ENCODE results near the gene MT1H. TPM values are rescaled to one million over a fixed set of nuclear protein-coding genes. Genes with fewer than 3 reads are reported as not detected.
"Not testable (repeated sequence)": the region's sequence is repeated elsewhere in the genome, so short reads cannot be mapped to it uniquely, and the experiment has no call there.

Gene MT1H
- not detected in 2 replicates for polyA plus RNA-seq (2014; cell fraction: cytosol; rRNA removed)
- not detected in 2 replicates for polyA plus RNA-seq (2014; cell fraction: nucleus; rRNA removed)

DNA sequence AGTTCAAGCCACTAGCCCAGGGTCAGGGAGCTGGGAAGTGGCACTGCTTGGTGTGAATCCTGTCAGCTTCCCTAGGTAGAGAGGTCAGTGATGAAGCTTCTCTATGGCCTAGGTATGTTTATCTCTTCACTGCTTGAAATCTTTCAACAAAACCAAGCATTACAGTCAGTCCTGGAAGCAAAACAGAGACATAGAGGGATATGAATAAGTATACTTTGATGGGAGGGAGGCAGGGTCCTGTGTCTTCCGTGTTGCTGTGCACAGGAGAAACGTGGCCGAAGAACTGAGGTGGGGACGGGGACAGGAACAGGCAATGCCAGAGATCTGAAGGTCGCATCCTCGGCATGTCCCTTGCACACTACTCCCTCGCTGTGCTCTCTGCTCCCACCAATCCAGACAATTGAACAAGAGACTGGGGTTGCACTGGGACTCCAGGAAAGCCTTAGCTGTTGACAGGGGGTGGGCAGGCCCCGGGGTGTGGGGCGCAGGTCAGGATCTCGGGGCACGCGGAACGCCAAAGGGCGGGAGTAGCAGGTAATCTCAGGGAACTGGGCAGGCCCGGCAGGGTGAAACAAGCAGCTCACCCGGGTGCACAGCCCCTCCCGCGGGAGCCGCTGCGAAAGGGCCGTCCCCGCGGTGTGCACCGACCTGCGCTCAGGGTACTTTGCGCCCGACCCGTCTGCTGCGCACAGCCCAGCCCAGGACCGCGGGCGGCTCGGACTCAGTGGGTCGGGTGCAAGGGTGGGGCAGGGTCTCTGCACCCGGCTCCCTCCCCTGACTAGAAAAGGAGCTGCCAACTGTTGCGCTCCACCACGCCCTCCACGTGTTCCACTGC, at the start of gene MT1H:
TSS of gene MT1H (plus strand) at position 810 of the 835 bp plus-strand sequence. CDS start 71 bp downstream, outside the sequence.
- no peak for DNase-seq (ENCODE audit: low spot score)

DNA sequence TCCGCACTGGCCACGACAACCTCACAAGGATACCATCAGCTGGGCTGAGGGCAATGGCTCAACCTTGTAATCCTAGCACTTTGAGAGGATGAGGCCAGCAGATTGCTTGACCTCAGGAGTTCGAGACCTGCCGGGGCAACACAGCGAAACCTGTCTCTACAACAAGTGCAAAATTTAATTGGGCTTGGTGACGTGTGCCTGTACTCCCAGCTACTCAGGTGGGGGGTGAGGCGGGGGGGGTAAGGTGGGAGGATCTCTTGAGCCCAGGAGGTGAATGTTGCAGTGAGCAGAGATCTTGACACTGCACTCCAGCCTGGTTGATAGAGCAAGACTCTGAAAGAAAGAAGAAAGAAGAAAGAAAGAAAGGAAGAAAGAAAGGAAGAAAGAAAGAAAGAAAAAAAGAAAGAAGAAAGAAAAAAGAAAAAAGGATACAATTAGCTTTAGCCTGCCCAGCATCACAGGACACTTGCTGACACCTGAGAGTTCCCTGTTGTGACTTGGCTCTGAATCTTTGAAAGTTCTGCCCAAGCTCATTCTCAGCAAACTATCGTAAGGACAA, 49.2 kb upstream of the MT1H start:
- DNase-seq (ENCODE audit: low spot score) = no peak

DNA sequence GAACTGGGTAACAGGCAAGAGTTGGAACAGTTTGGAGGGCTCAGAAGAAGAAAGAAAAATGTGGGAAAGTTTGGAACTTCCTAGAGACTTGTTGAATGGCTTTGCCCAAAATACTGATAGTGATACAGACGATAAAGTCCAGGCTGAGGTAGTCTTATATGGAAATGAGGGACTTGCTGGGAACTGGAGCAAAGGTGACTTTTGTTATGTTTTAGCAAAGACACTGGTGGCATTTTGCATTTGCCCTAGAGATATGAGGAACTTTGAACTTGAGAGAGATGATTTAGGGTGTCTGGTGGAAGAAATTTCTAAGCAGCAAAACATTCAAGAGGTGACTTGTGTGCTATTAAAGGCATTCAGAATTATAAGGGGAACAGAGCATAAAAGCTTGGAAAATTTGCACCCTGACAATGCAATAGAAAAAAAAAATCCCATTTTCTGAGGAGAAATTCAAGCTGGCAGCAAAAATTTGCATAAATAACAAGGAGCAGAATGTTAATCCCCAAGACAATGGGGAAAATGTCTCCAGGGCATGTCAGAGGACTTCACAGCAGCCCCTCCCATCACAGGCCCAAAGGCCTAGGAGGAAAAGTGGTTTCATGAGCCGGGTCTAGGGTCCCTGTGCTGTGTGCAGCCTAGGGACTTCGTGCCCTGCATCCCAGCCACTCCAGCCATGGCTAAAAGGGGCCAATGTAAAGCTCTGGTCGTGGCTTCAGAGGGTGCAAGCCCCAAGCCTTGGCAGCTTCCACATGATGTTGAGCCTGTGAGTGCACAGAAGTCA, 47.8 kb upstream of the MT1H start:
- not testable (repeated sequence) for DNase-seq (ENCODE audit: low spot score)

DNA sequence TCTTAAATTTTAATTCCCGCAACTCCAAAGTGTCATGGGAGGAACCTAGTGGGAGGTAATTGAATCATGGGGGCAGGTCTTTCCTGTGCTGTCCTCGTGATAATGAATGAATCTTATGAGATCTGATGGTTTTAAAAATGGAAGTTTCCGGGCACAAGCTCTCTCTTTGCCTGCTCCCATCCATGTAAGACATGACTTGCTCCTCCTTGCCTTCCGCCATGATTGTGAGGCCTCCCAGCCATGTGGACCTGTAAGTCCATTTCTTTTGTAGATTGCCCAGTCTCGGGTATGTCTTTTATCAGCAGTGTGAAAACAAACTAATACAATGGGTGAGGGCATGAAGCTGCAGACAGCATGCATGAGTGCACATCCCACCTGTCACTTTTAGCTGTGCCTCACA, 46.4 kb upstream of the MT1H start:
- not testable (repeated sequence) for DNase-seq (ENCODE audit: low spot score)

DNA sequence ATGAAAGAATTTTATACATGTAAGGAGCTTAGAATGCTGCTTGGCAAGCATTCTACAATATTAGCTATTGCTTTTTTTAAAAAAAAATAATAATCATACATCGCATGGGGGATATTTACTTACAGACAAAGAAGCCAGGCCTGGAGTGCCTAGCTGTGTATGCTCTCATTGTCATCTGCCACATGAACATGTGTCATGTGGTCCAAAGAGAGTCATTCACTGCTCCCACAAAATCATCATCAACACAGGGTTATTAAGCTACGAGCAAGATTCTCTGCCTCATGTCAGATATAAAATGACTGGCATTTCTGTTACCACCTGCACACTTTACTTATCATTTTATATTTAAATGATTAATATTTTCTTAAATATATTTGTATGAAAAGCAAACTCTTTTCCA, 46.0 kb upstream of the MT1H start:
- DNase-seq (ENCODE audit: low spot score) = no peak

DNA sequence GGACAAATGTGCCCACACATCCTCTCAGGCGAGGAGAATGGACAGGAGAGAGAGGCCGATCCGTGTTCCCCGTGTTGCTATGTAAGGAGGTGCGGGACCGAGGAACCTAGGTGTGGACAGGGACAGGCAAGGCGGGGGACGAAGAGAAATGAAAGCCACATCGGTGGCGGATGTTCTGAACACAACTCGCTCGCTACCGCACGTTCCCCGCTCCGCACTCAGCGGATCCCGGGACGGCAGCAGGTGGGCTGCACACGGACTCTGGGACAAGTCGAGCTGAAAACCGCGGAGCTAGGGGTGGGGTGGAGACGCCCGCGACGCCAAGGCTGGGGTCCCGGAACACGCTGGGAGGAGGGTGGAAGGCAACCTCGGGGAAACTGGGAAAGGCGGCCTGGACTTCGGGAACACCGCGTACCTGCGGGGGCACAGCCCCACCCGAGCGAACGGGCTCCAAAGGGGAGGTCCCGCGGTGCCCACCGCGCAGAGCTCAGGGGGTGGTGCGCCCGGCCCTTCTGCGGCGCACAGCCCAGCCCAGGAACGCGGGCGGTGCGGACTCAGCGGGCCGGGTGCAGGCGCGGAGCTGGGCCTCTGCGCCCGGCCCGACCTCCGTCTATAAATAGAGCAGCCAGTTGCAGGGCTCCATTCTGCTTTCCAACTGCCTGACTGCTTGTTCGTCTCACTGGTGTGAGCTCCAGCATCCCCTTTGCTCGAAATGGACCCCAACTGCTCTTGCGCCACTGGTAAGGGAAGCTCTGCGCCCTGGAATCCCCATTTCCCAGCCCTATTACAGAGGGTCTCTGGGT, 44.3 kb upstream of the MT1H start, which contains the start of gene MT1E:
TSS of gene MT1E (plus strand) at position 642 of the 803 bp plus-strand sequence. CDS start at position 713, 71 bp downstream.
- no peak for DNase-seq (ENCODE audit: low spot score)

DNA sequence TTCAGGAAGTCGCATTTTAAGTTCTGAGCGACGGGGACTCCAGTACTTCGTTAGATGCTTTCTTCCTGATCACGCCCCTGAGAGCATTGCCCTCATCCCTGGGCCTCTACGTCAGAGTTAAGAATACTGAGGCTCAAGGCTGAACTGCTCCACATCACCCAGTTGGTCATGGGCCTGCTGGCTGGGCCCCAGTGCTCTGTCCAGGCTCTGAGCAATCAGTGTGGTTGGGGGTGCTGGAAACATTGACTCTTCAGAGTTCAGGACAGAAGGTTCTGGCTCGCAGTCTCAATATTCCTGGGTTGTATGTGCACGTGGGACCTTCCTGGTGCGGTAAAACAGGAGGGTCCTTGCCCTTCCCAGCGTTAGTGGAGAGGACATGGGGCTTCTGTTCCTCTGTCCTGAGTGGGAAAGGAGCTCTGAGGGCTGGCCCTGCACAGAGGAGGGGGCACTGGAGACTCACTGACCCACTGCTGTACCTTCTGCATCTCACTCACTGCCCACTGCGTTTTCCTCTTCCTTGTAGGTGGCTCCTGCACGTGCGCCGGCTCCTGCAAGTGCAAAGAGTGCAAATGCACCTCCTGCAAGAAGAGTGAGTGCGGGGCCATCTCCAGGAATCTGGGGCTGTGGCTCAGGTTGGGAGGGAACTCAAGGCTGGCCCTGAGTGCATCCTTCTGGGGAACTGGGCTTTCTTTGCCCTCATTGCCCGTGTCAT, 43.5 kb upstream of the MT1H start:
- DNase-seq (ENCODE audit: low spot score) = no peak

DNA sequence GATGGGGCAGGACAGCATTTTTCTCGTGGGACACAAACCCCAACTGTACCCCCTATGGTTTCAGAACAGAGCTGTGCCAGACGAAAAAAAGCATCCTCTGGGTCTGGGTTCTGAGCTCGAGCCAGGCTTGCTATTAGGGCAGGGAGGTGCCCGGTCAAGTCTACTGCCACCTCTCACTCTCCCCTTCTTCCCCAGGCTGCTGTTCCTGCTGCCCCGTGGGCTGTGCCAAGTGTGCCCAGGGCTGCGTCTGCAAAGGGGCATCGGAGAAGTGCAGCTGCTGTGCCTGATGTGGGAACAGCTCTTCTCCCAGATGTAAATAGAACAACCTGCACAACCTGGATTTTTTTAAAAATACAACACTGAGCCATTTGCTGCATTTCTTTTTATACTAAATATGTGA, 42.9 kb upstream of the MT1H start:
- no peak for DNase-seq (ENCODE audit: low spot score)

DNA sequence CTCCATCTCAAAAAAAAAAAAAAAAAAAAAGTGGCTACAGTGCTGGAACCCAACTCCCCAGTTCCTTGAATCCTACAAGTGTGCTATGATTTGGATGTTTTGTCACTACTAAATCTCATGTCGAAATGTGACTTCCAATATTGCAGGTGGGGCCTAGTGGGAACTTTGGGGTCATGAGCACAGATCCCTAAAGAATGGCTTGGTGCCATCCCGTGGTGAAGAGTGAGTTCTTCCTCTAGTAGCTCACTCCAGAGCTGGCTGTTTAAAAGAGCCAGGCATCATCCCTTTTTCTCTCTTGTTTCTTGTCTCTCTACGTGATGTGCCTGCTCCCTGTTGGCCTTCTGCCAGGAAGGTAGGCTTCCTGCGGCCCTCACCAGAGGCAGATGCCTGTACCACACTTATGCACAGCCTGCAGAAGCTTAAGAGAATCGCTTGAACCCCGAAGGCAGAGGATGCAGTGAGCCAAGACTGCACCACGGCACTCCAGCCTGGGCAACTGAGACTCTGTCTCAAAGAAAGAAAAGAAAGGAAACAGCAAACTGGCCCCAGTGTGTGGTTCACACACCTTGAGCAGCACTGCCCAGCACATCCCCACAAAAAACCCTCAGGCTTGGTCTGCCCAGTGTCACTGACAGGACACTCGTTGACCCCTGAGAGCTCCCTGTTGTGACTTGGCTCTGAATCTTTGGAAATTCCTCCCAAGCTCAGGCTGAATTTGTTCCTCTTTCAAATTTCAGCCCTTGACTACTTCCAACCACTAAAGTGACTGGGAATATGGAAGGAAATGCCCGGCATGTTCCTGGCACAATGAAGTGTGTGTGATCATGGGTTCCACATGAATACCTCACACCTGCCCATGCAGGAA, 40.9 kb upstream of the MT1H start:
- DNase-seq (ENCODE audit: low spot score) = no peak

DNA sequence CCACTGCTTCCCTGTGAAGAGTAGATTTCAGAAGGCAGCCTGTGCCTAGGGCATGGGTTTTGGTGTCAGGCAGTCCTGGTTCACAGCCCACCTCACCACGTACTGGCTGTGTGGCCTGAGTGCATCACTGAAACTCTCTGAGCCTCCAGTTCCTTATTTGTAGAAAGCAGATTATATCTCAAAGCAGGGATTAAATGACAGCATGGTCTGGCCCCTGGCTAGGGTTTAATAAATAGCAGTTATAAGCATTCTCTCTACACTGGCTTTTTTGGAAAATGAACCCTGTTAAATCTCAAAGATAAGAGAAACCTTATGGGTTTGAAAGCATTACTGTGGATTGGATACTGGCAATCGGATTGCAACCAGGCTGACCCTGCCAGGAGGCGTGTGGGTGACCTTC, 40.1 kb upstream of the MT1H start:
- no peak for DNase-seq (ENCODE audit: low spot score)

DNA sequence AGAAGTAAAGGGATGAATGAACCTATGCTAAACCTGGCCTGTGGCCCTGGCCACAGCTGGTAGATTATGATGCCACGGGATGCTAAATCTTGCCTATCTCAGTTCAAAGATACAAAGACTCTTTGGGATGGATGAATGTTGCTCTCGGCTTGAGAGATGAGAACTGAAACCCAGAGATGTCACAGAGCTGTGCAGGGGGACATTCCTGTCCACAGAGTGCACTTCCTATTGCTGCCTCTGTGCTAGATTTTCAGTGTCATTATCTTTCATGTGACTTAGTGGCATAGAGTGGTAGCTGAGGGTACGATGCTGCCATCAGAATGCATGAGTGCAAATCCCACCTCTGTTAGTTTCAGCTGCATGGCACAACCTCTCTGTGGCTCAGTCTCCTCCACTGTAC, 39.5 kb upstream of the MT1H start:
- no peak for DNase-seq (ENCODE audit: low spot score)

DNA sequence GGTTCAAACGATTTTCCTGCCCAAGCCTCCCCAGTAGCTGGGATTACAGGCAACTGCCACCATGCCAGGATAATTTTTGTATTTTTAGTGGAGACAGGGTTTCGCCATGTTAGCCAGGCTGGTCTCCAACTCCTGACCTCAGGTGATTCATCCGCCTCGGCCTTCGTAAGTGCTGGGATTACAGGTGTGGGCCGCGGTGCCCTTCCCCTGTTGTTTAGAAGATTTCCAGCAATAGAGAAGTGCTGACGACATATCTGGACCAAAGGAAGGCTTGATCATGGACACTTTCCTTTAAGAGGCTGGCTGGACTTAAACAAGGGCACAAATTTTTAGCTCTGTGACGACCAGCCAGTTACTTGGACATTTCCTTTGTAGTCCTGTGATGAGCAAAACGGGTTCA, 38.4 kb upstream of the MT1H start:
- no peak for DNase-seq (ENCODE audit: low spot score)

DNA sequence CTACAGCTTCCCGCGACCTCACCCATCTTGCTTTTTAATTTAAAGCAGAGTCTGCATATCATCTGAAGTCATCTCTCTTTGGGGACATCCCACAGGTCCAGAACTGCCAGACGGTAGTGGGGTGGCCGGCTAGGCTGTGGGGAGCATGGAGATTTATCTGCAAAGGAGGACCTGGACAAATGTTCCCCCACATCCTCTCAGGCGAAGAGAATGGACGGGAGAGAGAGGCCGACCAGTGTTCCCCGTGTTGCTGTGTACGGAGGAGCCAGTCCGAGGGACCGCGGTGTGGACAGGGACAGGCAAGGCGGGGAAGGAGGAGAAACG, 37.8 kb upstream of the MT1H start:
- DNase-seq (ENCODE audit: low spot score) = no peak

DNA sequence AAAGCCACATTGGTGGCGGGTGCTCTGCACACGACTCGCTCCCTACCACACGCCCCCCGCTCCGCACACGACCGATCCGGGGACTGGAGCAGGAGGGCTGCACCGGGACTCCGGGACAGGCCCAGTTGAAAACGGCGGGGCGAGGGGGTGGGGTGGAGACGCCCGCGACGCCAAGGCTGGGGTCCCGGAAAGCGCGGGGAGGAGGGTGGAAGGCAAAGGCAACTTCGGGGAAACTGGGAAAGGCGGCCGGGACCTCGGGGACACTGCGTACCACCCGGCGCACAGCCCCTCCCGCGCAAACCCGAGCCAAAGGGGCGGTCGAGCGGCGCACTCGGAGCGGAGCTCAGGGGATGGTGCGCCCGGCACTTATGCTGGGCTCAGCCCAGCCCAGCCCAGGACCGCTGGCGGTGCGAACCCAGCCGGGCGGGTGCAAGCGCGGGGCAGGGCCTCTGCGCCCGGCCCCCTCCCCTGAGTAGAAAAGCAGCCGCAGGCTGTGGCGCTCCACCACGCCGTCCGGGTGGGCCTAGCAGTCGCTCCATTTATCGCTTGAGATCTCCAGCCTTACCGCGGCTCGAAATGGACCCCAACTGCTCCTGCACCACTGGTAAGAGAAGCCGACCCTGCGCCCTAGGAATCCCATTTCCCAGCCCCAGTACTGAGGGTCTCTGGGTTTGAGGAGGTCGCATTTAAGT, 37.3 kb upstream of the MT1H start, which contains the start of gene MT1M:
TSS of gene MT1M (plus strand) at position 504 of the 692 bp plus-strand sequence. CDS start at position 577, 73 bp downstream.
- no peak for DNase-seq (ENCODE audit: low spot score)

DNA sequence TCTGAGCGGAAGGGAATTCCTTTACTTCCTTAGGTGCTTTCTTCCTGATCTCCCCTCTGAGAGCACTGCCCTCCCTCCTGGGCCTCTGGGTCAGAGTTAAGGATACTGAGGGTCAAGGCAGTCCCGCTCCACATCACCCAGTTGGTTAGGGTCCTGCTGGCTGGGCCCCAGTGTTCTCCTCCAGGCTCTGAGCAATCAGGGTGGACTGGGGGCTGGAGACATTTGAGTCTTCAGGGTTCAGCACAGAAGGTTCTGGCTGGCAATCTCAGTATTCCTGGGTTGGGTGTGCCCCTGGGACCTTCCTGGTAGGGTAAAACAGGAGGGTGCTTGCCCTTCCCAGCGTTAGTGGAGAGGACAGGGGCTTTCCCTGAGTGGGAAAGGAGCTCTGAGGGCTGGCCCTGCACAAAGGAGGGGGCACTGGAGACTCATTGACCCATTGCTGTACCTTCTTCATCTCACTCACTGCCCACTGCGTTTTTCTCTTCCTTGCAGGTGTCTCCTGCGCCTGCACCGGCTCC, 36.7 kb upstream of the MT1H start:
- DNase-seq (ENCODE audit: low spot score) = no peak

DNA sequence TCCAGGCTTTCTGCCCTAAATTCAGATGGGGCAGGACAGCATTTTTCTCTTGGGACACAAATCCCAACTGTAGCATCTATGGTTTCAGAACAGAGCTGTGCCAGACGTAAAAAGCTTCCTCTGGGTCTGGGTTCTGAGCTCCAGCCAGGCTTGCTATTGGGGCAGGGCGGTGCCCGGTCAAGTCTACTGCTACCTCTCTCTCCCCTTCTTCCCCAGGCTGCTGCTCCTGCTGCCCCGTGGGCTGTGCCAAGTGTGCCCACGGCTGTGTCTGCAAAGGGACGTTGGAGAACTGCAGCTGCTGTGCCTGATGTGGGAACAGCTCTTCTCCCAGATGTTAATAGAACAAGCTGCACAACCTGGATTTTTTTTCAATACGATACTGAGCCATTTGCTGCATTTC, 36.1 kb upstream of the MT1H start:
- no peak for DNase-seq (ENCODE audit: low spot score)

DNA sequence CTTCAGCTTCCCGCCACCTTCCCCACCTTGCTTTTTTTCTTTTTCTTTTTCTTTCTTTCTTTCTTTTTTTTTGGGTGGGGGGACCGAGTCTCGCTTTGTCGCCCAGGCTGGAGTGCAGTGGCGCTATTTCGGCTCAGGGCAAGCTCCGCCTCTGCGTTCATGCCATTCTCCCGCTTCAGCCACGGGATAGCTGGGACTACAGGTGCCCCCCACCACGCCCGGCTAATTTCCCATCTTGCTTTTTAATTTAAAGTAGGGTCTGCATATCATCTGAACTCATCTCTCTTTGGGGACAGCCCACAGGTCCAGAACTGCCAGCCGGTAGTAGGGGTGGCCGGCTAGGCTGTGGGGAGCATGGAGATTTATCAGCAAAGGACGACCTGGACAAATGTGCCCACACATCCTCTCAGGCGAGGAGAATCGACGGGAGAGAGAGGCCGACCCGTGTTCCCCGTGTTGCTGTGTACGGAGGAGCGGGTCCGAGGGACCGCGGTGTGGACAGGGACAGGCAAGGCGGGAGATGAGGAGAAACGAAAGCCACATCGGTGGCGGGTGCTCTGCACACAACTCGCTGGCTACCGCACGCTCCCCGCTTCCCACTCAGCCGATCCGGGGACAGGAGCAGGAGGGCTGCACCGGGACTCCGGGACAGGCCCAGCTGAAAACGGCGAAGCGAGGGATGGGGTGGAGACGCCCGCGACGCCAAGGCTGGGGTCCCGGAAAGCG, 34.7 kb upstream of the MT1H start:
- DNase-seq (ENCODE audit: low spot score) = no peak

DNA sequence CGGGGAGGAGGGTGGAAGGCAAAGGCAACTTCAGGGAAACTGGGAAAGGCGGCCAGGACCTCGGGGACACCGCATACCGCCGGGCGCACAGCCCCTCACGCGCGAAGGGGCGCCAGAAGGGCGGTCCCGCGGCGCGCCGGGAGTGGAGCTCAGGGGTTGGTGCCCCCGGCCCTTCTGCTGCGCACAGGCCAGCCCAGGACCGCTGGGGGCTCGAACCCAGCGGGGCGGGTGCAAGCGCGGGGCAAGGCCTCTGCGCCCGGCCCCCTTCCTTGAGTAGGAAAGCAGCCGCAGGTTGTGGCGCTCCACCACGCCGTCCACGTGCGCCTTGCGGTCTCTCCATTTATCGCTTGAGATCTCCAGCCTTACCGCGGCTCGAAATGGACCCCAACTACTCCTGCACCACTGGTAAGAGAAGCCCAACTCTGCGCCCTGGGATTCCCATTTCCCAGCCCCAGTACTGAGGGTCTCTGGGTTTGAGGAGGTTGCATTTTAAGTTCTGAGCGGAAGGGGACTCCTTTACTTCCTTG, 34.1 kb upstream of the MT1H start:
- DNase-seq (ENCODE audit: low spot score) = no peak

Measured in SK-N-DZ (cell line).